ENCODE measurements around the gene FADS6. TPM values are rescaled to one million over a fixed set of nuclear protein-coding genes. Genes with fewer than 3 reads are reported as not detected.

FADS6 gene
- polyA plus RNA-seq, 1 donor from 2014 or later, result not detected

DNA sequence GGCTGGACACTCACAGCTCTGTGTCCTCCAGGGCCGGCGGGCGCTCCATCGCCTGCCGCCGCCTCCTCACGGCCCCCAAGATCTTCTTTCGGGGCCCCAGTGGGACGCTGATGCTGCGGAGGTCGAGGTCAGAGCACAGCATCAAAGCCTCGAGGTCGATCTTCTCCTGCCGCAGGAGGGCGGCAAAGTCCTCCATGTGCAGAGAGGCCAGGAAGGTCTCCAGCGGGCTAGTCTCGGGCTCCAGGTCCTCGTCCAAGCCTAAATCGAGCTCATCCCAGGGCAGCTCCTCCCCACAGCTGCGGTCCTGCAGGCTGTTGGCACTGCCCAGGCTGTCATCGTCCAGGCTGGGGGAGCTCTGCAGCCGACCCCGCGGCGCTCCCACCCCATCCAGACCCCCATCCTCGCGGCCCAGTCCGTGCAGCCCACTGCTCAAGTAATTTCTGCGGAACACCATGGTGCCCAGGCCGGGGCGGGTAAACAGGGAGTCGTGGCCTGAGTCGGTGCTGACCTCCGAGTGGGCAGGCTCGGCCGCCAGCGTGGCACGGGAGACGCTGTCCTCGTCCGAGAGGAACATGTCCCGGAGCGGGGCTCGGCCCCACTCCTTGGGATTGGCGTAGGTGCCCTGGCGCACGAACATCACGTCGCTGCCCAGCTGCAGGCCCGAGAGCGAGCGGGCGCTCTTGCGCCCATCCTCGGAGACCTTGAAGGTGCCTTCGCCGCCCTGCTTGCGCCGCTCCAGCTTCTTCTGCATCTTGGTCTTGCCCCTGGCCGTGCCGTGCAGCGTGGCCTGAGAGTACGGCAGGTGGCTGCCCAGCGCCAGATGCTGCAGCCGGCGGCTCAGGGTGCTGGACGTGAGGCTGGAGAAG is 26.2 kb upstream of the FADS6 start:
- H3K36me3 ChIP-seq (ENCODE audit: insufficient read depth, low read length), result no peaks in the 10 kb centered on the region
- no peaks in the 10 kb centered on the region for H3K79me2 ChIP-seq (replicated peaks; ENCODE audit: insufficient read depth, low read length)
- TF ChIP-seq EP300 (conservative IDR thresholded peaks at IDR 0.05; ENCODE audit: poor library complexity, severe bottlenecking) (no peak), TAF1 (IDR thresholded peaks at IDR 0.05; ENCODE audit: low read depth) (no peak), EZH2 (IDR thresholded peaks at IDR 0.05; ENCODE audit: borderline replicate concordance, insufficient read depth, low read length, poor library complexity, severe bottlenecking) (no peak), SMC3 (conservative IDR thresholded peaks at IDR 0.05; ENCODE audit: poor library complexity) (no peak), RAD21 (conservative IDR thresholded peaks at IDR 0.05) (no peak)
- TF ChIP-seq, protein P1, sequence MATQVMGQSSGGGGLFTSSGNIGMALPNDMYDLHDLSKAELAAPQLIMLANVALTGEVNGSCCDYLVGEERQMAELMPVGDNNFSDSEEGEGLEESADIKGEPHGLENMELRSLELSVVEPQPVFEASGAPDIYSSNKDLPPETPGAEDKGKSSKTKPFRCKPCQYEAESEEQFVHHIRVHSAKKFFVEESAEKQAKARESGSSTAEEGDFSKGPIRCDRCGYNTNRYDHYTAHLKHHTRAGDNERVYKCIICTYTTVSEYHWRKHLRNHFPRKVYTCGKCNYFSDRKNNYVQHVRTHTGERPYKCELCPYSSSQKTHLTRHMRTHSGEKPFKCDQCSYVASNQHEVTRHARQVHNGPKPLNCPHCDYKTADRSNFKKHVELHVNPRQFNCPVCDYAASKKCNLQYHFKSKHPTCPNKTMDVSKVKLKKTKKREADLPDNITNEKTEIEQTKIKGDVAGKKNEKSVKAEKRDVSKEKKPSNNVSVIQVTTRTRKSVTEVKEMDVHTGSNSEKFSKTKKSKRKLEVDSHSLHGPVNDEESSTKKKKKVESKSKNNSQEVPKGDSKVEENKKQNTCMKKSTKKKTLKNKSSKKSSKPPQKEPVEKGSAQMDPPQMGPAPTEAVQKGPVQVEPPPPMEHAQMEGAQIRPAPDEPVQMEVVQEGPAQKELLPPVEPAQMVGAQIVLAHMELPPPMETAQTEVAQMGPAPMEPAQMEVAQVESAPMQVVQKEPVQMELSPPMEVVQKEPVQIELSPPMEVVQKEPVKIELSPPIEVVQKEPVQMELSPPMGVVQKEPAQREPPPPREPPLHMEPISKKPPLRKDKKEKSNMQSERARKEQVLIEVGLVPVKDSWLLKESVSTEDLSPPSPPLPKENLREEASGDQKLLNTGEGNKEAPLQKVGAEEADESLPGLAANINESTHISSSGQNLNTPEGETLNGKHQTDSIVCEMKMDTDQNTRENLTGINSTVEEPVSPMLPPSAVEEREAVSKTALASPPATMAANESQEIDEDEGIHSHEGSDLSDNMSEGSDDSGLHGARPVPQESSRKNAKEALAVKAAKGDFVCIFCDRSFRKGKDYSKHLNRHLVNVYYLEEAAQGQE (IDR thresholded peaks at IDR 0.05; ENCODE audit: borderline replicate concordance), result no peak
- TF ChIP-seq, protein P2, sequence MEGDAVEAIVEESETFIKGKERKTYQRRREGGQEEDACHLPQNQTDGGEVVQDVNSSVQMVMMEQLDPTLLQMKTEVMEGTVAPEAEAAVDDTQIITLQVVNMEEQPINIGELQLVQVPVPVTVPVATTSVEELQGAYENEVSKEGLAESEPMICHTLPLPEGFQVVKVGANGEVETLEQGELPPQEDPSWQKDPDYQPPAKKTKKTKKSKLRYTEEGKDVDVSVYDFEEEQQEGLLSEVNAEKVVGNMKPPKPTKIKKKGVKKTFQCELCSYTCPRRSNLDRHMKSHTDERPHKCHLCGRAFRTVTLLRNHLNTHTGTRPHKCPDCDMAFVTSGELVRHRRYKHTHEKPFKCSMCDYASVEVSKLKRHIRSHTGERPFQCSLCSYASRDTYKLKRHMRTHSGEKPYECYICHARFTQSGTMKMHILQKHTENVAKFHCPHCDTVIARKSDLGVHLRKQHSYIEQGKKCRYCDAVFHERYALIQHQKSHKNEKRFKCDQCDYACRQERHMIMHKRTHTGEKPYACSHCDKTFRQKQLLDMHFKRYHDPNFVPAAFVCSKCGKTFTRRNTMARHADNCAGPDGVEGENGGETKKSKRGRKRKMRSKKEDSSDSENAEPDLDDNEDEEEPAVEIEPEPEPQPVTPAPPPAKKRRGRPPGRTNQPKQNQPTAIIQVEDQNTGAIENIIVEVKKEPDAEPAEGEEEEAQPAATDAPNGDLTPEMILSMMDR (IDR thresholded peaks at IDR 0.05; ENCODE audit: poor library complexity, severe bottlenecking), result no peak
- no peak overlapping the region for H3K9ac ChIP-seq (ENCODE audit: low read length)
- no peaks in the 10 kb centered on the region for H3F3A ChIP-seq (ENCODE audit: insufficient read depth, low read length, poor library complexity, severe bottlenecking)
- no peaks in the 10 kb centered on the region for H3K9me2 ChIP-seq (ENCODE audit: insufficient read depth, low read length)
- no peaks in the 10 kb centered on the region for H4K20me1 ChIP-seq (ENCODE audit: insufficient read depth)
- no peak overlapping the region for H3K4me2 ChIP-seq (ENCODE audit: low read length)
- no peak overlapping the region for H3K4me3 ChIP-seq (ENCODE audit: low read length)
- no peak overlapping the region for H3K27ac ChIP-seq (ENCODE audit: low read length)
- H3K9me3 ChIP-seq (ENCODE audit: low read length), result no peaks in the 10 kb centered on the region
- no peak overlapping the region for H2AFZ ChIP-seq (ENCODE audit: low read depth, low read length)
- H3K27me3 ChIP-seq (ENCODE audit: insufficient read depth, low read depth, low read length), result peaks cover 25% of the 10 kb centered on the region

DNA sequence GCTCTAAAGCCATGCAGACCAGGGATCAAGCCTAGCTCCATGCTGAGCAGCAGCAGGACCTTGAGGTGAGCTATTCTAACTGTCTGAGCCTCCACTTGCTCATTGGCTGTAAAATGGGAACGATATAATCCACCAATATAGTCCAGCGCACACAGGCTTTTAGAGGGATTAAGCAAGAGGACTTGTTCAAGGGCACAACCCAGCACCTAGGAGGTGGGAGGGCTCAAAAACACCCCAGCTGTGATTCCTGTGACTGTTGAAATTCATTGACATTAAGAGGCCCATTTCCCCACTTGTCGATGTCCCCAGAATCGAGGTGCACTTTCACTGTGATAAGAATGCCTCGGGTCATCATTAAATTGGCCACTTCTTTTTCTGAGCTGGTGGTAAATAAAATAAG is 25.5 kb upstream of the FADS6 start:
- Histone ChIP-seq H3K9ac (ENCODE audit: low read length) (no peak overlapping the region), H3K79me2 (replicated peaks; ENCODE audit: insufficient read depth, low read length) (no peaks in the 10 kb centered on the region), H3K9me3 (ENCODE audit: low read length) (no peaks in the 10 kb centered on the region), H4K20me1 (ENCODE audit: insufficient read depth) (no peaks in the 10 kb centered on the region), H3F3A (ENCODE audit: insufficient read depth, low read length, poor library complexity, severe bottlenecking) (no peaks in the 10 kb centered on the region), H2AFZ (ENCODE audit: low read depth, low read length) (no peak overlapping the region), H3K4me3 (ENCODE audit: low read length) (no peak overlapping the region), H3K27ac (ENCODE audit: low read length) (no peak overlapping the region), H3K4me2 (ENCODE audit: low read length) (no peak overlapping the region), H3K9me2 (ENCODE audit: insufficient read depth, low read length) (no peaks in the 10 kb centered on the region), H3K36me3 (ENCODE audit: insufficient read depth, low read length) (no peaks in the 10 kb centered on the region), H3K27me3 (ENCODE audit: insufficient read depth, low read depth, low read length) (peaks cover 17% of the 10 kb centered on the region)
- TF ChIP-seq, protein P1 (IDR thresholded peaks at IDR 0.05; ENCODE audit: borderline replicate concordance), result no peak
- TF ChIP-seq MXI1 (conservative IDR thresholded peaks at IDR 0.05; ENCODE audit: poor library complexity, severe bottlenecking) (no peak), SMC3 (conservative IDR thresholded peaks at IDR 0.05; ENCODE audit: poor library complexity) (no peak), EZH2 (IDR thresholded peaks at IDR 0.05; ENCODE audit: borderline replicate concordance, insufficient read depth, low read length, poor library complexity, severe bottlenecking) (no peak), RAD21 (conservative IDR thresholded peaks at IDR 0.05) (no peak), POLR2AphosphoS5 (IDR thresholded peaks at IDR 0.05) (no peak), TAF1 (IDR thresholded peaks at IDR 0.05; ENCODE audit: low read depth) (no peak), EP300 (conservative IDR thresholded peaks at IDR 0.05; ENCODE audit: poor library complexity, severe bottlenecking) (no peak)
- TF ChIP-seq, protein P2 (IDR thresholded peaks at IDR 0.05; ENCODE audit: poor library complexity, severe bottlenecking), result no peak
